Lower lobe of right lung (tissue), 2 donors: Measurements from ENCODE around the gene ACCS. TPM values are rescaled to one million over a fixed set of nuclear protein-coding genes. Genes with fewer than 3 reads are reported as not detected.

ENCODE experiments used
- ATAC-seq, 2 donors: fragments of 200-7000 bp; cut with Tn5 transposase; one replicate each; pipeline ENCODE4 v1.9.1; 2020 to 2022; ENCODE audit warnings: mild to moderate bottlenecking in 2 of 2, moderate library complexity in 2 of 2
- DNase-seq: peaks from one replicate; pipeline ENCODE4 v3.0.0-alpha.2; 2020
- H3K27ac ChIP-seq: fragments of 200-600 bp; one replicate; pipeline ENCODE4 v1.8.0; 2022
- H3K27me3 ChIP-seq: fragments of 200-600 bp; one replicate; pipeline ENCODE4 v1.8.0; 2022; ENCODE audit warnings: low read depth
- H3K36me3 ChIP-seq: fragments of 200-600 bp; one replicate; pipeline ENCODE4 v1.8.0; 2022; ENCODE audit warnings: mild to moderate bottlenecking
- H3K4me1 ChIP-seq: fragments of 200-600 bp; one replicate; pipeline ENCODE4 v1.8.0; 2022
- H3K4me3 ChIP-seq: fragments of 200-600 bp; one replicate; pipeline ENCODE4 v1.8.0; 2022; ENCODE audit warnings: mild to moderate bottlenecking
- H3K9me3 ChIP-seq: fragments of 200-600 bp; one replicate; pipeline ENCODE4 v1.8.0; 2022
- intact Hi-C: fragments of 100-400 bp; cut with DNase I; formaldehyde crosslinking; loops from one replicate; pipeline ENCODE4 v1.11.0; 2022
- long read RNA-seq: library from polyadenylated mRNA; unstranded; transcript quantifications from one replicate; pipeline ENCODE4 v2.0.0, GENCODE V29; 2021
- total RNA-seq: library from RNA; stranded (reverse); fragmentation: NEBNext Ultra II Directional; extraction: Animal tissue kit (Norgen Biotek cat#: 25700); gene quantifications from one replicate; pipeline ENCODE4 v1.2.1, GENCODE V29; 2021
- TF ChIP-seq, protein P1 (sequence below): fragments of 200-600 bp; IDR thresholded peaks from one replicate; pipeline ENCODE4 v1.8.0; 2022; ENCODE audit warnings: antibody characterized with exemption, mild to moderate bottlenecking
- donor health status: DM: no; HTN: yes; CAD: no; lungs with severe emphysema.

ACCS gene, protein sequence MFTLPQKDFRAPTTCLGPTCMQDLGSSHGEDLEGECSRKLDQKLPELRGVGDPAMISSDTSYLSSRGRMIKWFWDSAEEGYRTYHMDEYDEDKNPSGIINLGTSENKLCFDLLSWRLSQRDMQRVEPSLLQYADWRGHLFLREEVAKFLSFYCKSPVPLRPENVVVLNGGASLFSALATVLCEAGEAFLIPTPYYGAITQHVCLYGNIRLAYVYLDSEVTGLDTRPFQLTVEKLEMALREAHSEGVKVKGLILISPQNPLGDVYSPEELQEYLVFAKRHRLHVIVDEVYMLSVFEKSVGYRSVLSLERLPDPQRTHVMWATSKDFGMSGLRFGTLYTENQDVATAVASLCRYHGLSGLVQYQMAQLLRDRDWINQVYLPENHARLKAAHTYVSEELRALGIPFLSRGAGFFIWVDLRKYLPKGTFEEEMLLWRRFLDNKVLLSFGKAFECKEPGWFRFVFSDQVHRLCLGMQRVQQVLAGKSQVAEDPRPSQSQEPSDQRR
- 31.4 TPM for total RNA-seq
- long read RNA-seq, partial matches to known transcripts: 5 of 16 reads
- long read RNA-seq, other reads (novel, unspliced or antisense): 9 of 16 reads

DNA sequence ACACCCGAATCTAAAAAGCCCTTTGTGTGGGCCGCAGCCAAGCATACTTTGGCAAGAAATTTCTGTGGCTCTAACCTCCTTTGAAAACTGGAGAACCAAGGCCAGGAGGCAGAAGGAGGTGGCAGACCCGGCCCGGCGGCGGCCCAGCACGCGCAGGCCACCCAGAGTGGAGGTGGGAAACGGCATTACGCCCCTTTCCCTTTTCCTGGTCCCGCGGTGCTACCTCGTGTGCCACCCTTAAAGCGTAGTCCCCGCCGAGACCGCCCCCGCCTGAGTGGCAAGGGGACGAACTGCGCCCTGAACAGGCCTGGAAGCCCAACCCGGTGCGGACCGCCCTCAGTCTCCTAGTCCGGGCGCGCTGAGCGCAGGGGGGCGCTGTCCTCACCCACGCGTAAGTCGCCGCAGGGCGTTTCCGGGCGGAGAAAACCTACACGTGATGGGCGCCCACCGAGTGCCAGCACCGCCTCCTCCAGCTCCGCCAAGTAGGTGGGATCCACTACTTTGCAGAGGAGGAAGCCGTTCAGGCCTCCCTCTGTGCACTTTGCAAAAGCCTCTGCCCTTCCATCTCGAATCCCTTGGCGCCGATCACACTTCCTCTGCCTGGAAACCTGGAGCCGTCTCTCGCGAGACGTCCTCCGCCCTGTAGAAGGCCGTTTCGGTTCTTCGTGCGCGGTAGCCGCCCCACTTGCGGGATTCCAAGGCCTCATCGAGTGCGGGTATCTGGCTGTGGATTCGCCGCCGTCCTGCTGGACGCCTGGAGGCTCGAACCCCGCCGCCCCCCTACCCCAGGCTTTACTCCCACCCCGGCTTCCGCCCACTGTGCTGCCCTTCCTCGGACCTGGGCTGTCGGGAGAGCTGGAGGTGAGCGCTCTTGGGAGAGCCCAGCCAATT, at the start of gene ACCS:
ACCS (plus strand) TSS at position 430 of the 891 bp plus-strand sequence. CDS start 1,358 bp downstream, outside the sequence.
- DNase-seq (peak; percentile 98), ATAC-seq (peak; percentile 98)
- Histone ChIP-seq H3K4me1 (peaks cover 14% of the 10 kb centered on the region), H3K9me3 (no peaks in the 10 kb centered on the region), H3K4me3 (peak within 1 kb of the TSS; percentile 74), H3K27me3 (no peaks in the 10 kb centered on the region), H3K36me3 (peaks cover 2% of the 10 kb centered on the region), H3K27ac (peak within 1 kb of the TSS; percentile 92)
- intact Hi-C loops: no loop called here
- TF ChIP-seq, protein P1, sequence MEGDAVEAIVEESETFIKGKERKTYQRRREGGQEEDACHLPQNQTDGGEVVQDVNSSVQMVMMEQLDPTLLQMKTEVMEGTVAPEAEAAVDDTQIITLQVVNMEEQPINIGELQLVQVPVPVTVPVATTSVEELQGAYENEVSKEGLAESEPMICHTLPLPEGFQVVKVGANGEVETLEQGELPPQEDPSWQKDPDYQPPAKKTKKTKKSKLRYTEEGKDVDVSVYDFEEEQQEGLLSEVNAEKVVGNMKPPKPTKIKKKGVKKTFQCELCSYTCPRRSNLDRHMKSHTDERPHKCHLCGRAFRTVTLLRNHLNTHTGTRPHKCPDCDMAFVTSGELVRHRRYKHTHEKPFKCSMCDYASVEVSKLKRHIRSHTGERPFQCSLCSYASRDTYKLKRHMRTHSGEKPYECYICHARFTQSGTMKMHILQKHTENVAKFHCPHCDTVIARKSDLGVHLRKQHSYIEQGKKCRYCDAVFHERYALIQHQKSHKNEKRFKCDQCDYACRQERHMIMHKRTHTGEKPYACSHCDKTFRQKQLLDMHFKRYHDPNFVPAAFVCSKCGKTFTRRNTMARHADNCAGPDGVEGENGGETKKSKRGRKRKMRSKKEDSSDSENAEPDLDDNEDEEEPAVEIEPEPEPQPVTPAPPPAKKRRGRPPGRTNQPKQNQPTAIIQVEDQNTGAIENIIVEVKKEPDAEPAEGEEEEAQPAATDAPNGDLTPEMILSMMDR: peak; percentile 91

DNA sequence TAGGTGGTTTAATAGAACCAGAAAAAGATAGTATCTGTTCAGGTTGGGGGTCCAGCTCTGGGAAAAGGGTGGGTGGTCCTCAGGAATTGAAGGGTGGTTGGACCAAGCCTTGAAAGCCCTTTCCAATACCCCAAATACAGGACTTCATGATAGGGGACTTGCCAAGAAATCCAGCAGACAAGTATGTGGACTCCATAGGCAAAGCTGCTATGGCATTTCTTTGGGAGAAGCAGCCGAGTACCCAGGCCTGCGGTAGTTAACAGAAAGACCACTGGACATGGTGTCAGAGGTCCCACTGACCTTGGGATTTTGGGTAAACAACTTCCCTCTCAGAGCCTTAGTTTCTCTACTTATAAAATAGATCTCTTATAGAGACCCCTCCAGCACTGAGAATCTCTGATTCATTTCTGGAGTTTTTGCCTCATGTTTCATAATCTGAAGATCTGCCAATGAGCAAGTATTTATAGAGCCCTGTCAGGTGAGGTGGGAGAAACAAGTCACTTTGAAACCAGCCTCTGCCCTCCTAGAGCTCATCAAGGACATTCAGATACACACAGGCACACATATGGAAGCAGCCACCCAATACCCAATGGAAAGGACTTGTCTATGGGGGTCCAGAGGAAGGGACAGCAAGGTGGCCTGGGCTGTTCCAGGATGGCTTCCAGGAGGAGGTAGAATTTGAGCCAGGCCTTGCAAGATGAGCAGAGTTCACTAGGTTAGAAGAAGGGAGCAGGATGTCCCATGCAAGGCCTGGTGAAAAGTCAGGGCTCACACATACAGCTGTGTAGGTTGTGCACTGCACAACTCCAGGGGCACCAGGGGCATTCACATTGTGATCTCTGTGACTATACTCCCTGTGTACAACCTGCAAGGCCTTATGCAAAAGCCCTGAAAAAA, 49.3 kb upstream of the ACCS start:
- Histone ChIP-seq H3K27me3 (no peaks in the 10 kb centered on the region), H3K4me3 (no peak overlapping the region), H3K4me1 (peaks cover 10% of the 10 kb centered on the region), H3K9me3 (peaks cover 2% of the 10 kb centered on the region), H3K27ac (no peak overlapping the region), H3K36me3 (no peaks in the 10 kb centered on the region)
- no peak for ATAC-seq
- no peak for DNase-seq
- TF ChIP-seq, protein P1: no peak
- intact Hi-C loops: no loop called here

DNA sequence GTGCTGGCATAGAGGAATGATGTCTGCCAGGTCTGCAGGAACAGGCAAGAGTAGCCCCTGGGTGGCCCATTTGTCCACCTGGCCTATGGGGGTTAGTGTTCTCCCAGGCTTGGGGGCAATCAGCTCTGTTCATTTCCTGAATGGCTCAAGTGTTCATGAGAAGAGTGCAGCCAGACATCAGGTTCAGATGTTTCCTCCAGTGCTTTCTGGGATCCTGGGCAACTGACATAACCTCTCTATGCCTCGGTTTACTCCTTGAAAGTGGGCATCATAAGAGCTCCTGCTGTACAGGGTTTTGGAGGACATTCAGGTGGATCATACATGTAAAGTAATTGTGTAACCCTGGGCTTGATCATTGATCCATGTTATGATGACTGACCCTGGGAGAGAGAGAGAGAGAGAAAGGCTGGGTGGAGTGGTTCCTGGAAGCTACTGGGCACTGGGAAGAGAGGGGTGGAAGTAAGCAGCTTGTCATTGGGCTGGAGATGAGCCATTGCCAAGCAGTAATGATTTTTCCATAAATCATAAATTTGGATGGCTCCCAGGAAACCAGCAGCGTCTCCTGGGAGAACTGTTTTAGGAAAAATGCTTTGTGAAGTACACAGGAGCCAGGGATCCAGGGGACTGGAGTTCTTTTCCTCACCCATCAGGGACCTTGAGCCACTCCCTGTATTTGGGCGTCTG, 48.5 kb upstream of the ACCS start:
- peaks cover 6% of the 10 kb centered on the region for H3K9me3 ChIP-seq

DNA sequence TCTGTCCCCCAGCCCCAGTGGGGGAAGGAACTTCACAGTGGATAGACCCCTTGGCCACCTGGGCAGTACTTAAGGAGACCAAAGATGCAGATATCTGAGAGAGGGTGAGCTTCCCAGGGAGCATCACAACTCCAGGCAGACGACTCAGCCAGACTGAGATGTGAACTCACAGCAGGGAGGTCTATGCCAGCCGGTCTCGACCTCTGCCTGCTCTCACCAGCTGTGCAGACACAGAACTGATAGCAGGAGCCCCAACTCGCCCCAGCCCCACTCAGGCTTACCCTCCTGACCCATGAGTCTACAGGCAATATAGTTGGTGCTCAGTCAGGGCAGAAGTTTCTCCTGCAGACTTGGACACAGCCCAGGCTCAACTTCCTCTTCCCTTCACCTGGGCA, 47.9 kb upstream of the ACCS start:
- peak; percentile 31 to 45 for ATAC-seq
- DNase-seq: no peak

More for the DNA sequence above, 48.5 kb upstream of the ACCS start:
- TF ChIP-seq, protein P1: no peak
- ATAC-seq (no peak), DNase-seq (no peak)
- Histone ChIP-seq H3K36me3 (no peaks in the 10 kb centered on the region), H3K27ac (no peak overlapping the region), H3K4me1 (peaks cover 10% of the 10 kb centered on the region), H3K4me3 (no peak overlapping the region), H3K27me3 (no peaks in the 10 kb centered on the region)
- intact Hi-C loops: no loop called here

More for the DNA sequence above, 47.9 kb upstream of the ACCS start:
- H3K36me3 ChIP-seq: no peaks in the 10 kb centered on the region
- peaks cover 6% of the 10 kb centered on the region for H3K9me3 ChIP-seq
- intact Hi-C loops: no loop called here
- H3K27me3 ChIP-seq: no peaks in the 10 kb centered on the region
- TF ChIP-seq, protein P1: no peak
- H3K4me3 ChIP-seq: no peak overlapping the region
- peaks cover 10% of the 10 kb centered on the region for H3K4me1 ChIP-seq
- no peak overlapping the region for H3K27ac ChIP-seq
